ENCODE measurements around the gene PGM2L1.
"Not testable (repeated sequence)": the region's sequence is repeated elsewhere in the genome, so short reads cannot be mapped to it uniquely, and the experiment has no call there.

The PGM2L1 gene

GRCh38 chr11:74380746-74381439 lies 17.3 kb downstream of the PGM2L1 start:
- DNase-seq (ENCODE audit: insufficient read length, low spot score) (no peak), FAIRE-seq (peak; percentile 29)
- TF ChIP-seq CTCF (IDR thresholded peaks at IDR 0.05; ENCODE audit: insufficient read depth, missing control alignments) = no peak

- FAIRE-seq = no peak
- TF ChIP-seq CTCF (IDR thresholded peaks at IDR 0.05; ENCODE audit: insufficient read depth, missing control alignments) = no peak
- DNase-seq (ENCODE audit: insufficient read length, low spot score) = no peak
These were observed 20.5 kb downstream of the PGM2L1 start for GRCh38 chr11:74377689-74378088.

GRCh38 chr11:74373382-74373781 lies 24.9 kb downstream of the PGM2L1 start:
- no peak for DNase-seq (ENCODE audit: insufficient read length, low spot score)
- no peak for FAIRE-seq
- TF ChIP-seq CTCF (IDR thresholded peaks at IDR 0.05; ENCODE audit: insufficient read depth, missing control alignments) = no peak

GRCh38 chr11:74371269-74372052 lies 26.8 kb downstream of the PGM2L1 start:
- FAIRE-seq (no peak), DNase-seq (ENCODE audit: insufficient read length, low spot score) (no peak)
- TF ChIP-seq CTCF (IDR thresholded peaks at IDR 0.05; ENCODE audit: insufficient read depth, missing control alignments) = no peak

- FAIRE-seq = no peak
- TF ChIP-seq CTCF (IDR thresholded peaks at IDR 0.05; ENCODE audit: insufficient read depth, missing control alignments) = no peak
- no peak for DNase-seq (ENCODE audit: insufficient read length, low spot score)
These were observed 28.1 kb downstream of the PGM2L1 start for GRCh38 chr11:74370123-74370522.

- no peak for TF ChIP-seq CTCF (IDR thresholded peaks at IDR 0.05; ENCODE audit: insufficient read depth, missing control alignments)
- no peak for DNase-seq (ENCODE audit: insufficient read length, low spot score)
- no peak for FAIRE-seq
These were observed 30.4 kb downstream of the PGM2L1 start for GRCh38 chr11:74367881-74368280.

GRCh38 chr11:74366576-74366975 lies 31.7 kb downstream of the PGM2L1 start:
- no peak for FAIRE-seq
- no peak for TF ChIP-seq CTCF (IDR thresholded peaks at IDR 0.05; ENCODE audit: insufficient read depth, missing control alignments)
- DNase-seq (ENCODE audit: insufficient read length, low spot score) = no peak

- DNase-seq (ENCODE audit: insufficient read length, low spot score); FAIRE-seq: not testable (repeated sequence)
These were observed 32.4 kb downstream of the PGM2L1 start for GRCh38 chr11:74365805-74366204.

All from D721Med (cell line).